ENCODE measurements around the gene USP9X.
"Not testable (repeated sequence)": the region's sequence is repeated elsewhere in the genome, so short reads cannot be mapped to it uniquely, and the experiment has no call there.

The USP9X gene

GRCh38 chrX:41133551-41133950 is 48.3 kb downstream of the USP9X start:
- DNase-seq = no peak

GRCh38 chrX:41137589-41137988 is 52.3 kb downstream of the USP9X start:
- DNase-seq = no peak

- DNase-seq = no peak
These were observed 57.1 kb downstream of the USP9X start for GRCh38 chrX:41142130-41142910.

- no peak for DNase-seq
These were observed 59.6 kb downstream of the USP9X start for GRCh38 chrX:41144873-41145272.

- DNase-seq = no peak
These were observed 60.8 kb downstream of the USP9X start for GRCh38 chrX:41145920-41146608.

- no peak for DNase-seq
These were observed 63.3 kb downstream of the USP9X start for GRCh38 chrX:41148553-41148952.

- DNase-seq = no peak
These were observed 64.8 kb downstream of the USP9X start for GRCh38 chrX:41150043-41150442.

GRCh38 chrX:41151726-41152125 is 66.5 kb downstream of the USP9X start:
- not testable (repeated sequence) for DNase-seq

- DNase-seq = no peak
These were observed 67.0 kb downstream of the USP9X start for GRCh38 chrX:41152221-41152620.

- DNase-seq = no peak
These were observed 68.2 kb downstream of the USP9X start for GRCh38 chrX:41153448-41153847.

GRCh38 chrX:41153957-41154356 is 68.7 kb downstream of the USP9X start:
- no peak for DNase-seq

- DNase-seq = no peak
These were observed 79.2 kb downstream of the USP9X start for GRCh38 chrX:41164449-41164848.

GRCh38 chrX:41167888-41168287 is 82.6 kb downstream of the USP9X start:
- no peak for DNase-seq

- no peak for DNase-seq
These were observed 91.0 kb downstream of the USP9X start for GRCh38 chrX:41176263-41176662.

GRCh38 chrX:41177297-41177696 is 92.1 kb downstream of the USP9X start:
- no peak for DNase-seq

GRCh38 chrX:41178201-41178600 is 93.0 kb downstream of the USP9X start:
- DNase-seq = no peak

- peak; percentile 38 to 40 for DNase-seq
These were observed 95.1 kb downstream of the USP9X start for GRCh38 chrX:41180194-41180908.

GRCh38 chrX:41184312-41184711 is 99.1 kb downstream of the USP9X start:
- DNase-seq = no peak

GRCh38 chrX:41186946-41187345 is 101.7 kb downstream of the USP9X start:
- DNase-seq = not testable (repeated sequence)

- no peak for DNase-seq
These were observed 103.9 kb downstream of the USP9X start for GRCh38 chrX:41189156-41189555.

- no peak for DNase-seq
These were observed 107.6 kb downstream of the USP9X start for GRCh38 chrX:41192880-41193279.

- no peak for DNase-seq
These were observed 113.2 kb downstream of the USP9X start for GRCh38 chrX:41198410-41198809.

- no peak for DNase-seq
These were observed 115.5 kb downstream of the USP9X start for GRCh38 chrX:41200785-41201184.

- no peak for DNase-seq
These were observed 124.6 kb downstream of the USP9X start for GRCh38 chrX:41209853-41210252.

All from stimulated activated CD4-positive, alpha-beta T cell treated with anti-CD3 and anti-CD28 coated beads, Interleukin-2, amount 100 ng/mL, for 24 hours (primary cell).